HEK293 (cell line): Measurements from ENCODE around the gene ABCF2.

Source experiments
- ZNF133 ChIP-seq: fragments of 450-650 bp; formaldehyde crosslinking; IDR thresholded peaks from 2 replicates; pipeline ENCODE4 v1.5.1; 2016; ENCODE audit warnings: missing biosample characterization, missing genetic modification characterization
- TF ChIP-seq, protein P1 (sequence below): fragments of 450-650 bp; formaldehyde crosslinking; IDR thresholded peaks from 2 replicates; pipeline ENCODE4 v1.5.1; 2016; ENCODE audit warnings: missing biosample characterization, missing genetic modification characterization
- TF ChIP-seq, protein P2 (sequence below): fragments of 450-650 bp; formaldehyde crosslinking; IDR thresholded peaks from 2 replicates; pipeline ENCODE4 v1.5.1; 2016; ENCODE audit warnings: missing biosample characterization, missing genetic modification characterization
- TF ChIP-seq, protein P3 (sequence below): fragments of 450-650 bp; formaldehyde crosslinking; IDR thresholded peaks from 2 replicates; pipeline ENCODE4 v1.5.1; 2016; ENCODE audit warnings: missing biosample characterization, missing genetic modification characterization

DNA sequence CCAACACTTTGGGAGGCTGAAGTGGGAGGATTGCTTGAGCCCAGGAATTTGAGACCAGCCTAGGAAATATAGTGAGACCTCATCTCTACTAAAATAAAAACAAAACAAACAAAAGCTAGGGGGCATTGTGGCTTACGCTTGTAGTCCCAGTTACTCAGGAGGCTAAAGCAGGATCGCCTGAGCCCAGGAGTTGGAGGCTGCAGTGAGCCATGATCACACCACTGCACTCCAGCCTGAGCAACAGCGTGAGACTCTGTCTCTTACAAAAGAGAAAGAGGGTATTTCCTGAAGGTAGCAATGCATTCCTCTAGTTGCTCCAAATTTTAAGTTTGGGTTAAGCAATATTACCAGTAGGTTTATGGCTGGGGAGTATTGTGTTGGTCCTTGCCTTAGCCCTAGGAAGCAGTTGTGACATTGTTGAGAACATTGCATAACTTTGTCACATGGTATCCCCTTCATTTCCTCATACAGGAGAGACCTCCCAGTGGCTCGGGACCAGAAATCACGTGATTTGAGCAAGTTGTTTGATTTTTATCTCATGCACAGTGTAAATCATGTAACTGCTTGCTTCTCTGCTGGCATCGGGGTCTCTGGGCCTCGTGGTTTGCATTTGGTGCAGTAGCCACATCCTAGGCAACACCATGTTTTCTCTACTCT lies 44.8 kb upstream of the ABCF2 start:
- no peak for TF ChIP-seq ZNF133 (tag by site-specific recombination)
- TF ChIP-seq, protein P1, sequence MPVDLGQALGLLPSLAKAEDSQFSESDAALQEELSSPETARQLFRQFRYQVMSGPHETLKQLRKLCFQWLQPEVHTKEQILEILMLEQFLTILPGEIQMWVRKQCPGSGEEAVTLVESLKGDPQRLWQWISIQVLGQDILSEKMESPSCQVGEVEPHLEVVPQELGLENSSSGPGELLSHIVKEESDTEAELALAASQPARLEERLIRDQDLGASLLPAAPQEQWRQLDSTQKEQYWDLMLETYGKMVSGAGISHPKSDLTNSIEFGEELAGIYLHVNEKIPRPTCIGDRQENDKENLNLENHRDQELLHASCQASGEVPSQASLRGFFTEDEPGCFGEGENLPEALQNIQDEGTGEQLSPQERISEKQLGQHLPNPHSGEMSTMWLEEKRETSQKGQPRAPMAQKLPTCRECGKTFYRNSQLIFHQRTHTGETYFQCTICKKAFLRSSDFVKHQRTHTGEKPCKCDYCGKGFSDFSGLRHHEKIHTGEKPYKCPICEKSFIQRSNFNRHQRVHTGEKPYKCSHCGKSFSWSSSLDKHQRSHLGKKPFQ (tag by site-specific recombination), result no peak
- TF ChIP-seq, protein P2, sequence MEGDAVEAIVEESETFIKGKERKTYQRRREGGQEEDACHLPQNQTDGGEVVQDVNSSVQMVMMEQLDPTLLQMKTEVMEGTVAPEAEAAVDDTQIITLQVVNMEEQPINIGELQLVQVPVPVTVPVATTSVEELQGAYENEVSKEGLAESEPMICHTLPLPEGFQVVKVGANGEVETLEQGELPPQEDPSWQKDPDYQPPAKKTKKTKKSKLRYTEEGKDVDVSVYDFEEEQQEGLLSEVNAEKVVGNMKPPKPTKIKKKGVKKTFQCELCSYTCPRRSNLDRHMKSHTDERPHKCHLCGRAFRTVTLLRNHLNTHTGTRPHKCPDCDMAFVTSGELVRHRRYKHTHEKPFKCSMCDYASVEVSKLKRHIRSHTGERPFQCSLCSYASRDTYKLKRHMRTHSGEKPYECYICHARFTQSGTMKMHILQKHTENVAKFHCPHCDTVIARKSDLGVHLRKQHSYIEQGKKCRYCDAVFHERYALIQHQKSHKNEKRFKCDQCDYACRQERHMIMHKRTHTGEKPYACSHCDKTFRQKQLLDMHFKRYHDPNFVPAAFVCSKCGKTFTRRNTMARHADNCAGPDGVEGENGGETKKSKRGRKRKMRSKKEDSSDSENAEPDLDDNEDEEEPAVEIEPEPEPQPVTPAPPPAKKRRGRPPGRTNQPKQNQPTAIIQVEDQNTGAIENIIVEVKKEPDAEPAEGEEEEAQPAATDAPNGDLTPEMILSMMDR (tag by site-specific recombination), result no peak
- TF ChIP-seq, protein P3, sequence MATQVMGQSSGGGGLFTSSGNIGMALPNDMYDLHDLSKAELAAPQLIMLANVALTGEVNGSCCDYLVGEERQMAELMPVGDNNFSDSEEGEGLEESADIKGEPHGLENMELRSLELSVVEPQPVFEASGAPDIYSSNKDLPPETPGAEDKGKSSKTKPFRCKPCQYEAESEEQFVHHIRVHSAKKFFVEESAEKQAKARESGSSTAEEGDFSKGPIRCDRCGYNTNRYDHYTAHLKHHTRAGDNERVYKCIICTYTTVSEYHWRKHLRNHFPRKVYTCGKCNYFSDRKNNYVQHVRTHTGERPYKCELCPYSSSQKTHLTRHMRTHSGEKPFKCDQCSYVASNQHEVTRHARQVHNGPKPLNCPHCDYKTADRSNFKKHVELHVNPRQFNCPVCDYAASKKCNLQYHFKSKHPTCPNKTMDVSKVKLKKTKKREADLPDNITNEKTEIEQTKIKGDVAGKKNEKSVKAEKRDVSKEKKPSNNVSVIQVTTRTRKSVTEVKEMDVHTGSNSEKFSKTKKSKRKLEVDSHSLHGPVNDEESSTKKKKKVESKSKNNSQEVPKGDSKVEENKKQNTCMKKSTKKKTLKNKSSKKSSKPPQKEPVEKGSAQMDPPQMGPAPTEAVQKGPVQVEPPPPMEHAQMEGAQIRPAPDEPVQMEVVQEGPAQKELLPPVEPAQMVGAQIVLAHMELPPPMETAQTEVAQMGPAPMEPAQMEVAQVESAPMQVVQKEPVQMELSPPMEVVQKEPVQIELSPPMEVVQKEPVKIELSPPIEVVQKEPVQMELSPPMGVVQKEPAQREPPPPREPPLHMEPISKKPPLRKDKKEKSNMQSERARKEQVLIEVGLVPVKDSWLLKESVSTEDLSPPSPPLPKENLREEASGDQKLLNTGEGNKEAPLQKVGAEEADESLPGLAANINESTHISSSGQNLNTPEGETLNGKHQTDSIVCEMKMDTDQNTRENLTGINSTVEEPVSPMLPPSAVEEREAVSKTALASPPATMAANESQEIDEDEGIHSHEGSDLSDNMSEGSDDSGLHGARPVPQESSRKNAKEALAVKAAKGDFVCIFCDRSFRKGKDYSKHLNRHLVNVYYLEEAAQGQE (tag by site-specific recombination), result no peak
